Mucosa of descending colon (tissue), 3 donors: ENCODE data around the gene FBXO42. TPM values are rescaled to one million over a fixed set of nuclear protein-coding genes. Genes with fewer than 3 reads are reported as not detected.
"Not testable (repeated sequence)": the region's sequence is repeated elsewhere in the genome, so short reads cannot be mapped to it uniquely, and the experiment has no call there.

Source experiments
- ATAC-seq: fragments of 200-7000 bp; cut with Tn5 transposase; one replicate; pipeline ENCODE4 v1.9.1; 2020; ENCODE audit warnings: mild to moderate bottlenecking, moderate library complexity
- DNase-seq, 3 donors: peaks; one replicate each; pipeline ENCODE4 v3.0.0-alpha.2; 2020
- H3K36me3 ChIP-seq: fragments of 200-600 bp; one replicate; pipeline ENCODE4 v1.8.0; 2021; ENCODE audit warnings: low read depth, mild to moderate bottlenecking
- H3K4me1 ChIP-seq: fragments of 200-600 bp; one replicate; pipeline ENCODE4 v1.8.0; 2021; ENCODE audit warnings: low read depth, mild to moderate bottlenecking
- H3K4me3 ChIP-seq: fragments of 200-600 bp; one replicate; pipeline ENCODE4 v1.8.0; 2021; ENCODE audit warnings: mild to moderate bottlenecking
- H3K9me3 ChIP-seq: fragments of 200-600 bp; one replicate; pipeline ENCODE4 v1.8.0; 2021; ENCODE audit warnings: mild to moderate bottlenecking
- CTCF ChIP-seq: fragments of 200-600 bp; IDR thresholded peaks from one replicate; pipeline ENCODE4 v1.8.0; 2022; ENCODE audit warnings: antibody characterized with exemption, mild to moderate bottlenecking
- intact Hi-C, 2 donors: fragments of 100-400 bp; cut with DNase I in 1 of 2; cut with micrococcal nuclease in 1 of 2; formaldehyde crosslinking; loops; one replicate each; pipeline versions ENCODE4 v1.11.0 to v1.11.1; 2022; cut with DNase I, micrococcal nuclease
- total RNA-seq, 3 donors: library from RNA; stranded (reverse); fragmentation: NEBNext Ultra II Directional in 2 of 3; extraction: Animal tissue kit (Norgen Biotek cat#: 25700) in 2 of 3; gene quantifications; one replicate each; pipeline versions ENCODE4 v1.2.1 to v1.2.4, GENCODE V29; 2021 to 2023
- donor health status: DM: no; HTN: no; CAD: no; lungs with moderate emphysema.
- donor health status: DM: no; HTN: no; CAD: no.
- donor health status: DM: no; HTN: yes; CAD: no.

FBXO42 gene
- total RNA-seq, 3 donors from 2014 or later: 12.9 to 20.6 (median 16.3) TPM

- Histone ChIP-seq H3K4me1 (peaks cover 17% of the 10 kb centered on the region), H3K36me3 (no peaks in the 10 kb centered on the region), H3K4me3 (no peak overlapping the region), H3K9me3 (no peaks in the 10 kb centered on the region)
- ATAC-seq: no peak
- no peak for TF ChIP-seq CTCF
- intact Hi-C loops: no loop called here
- DNase-seq: no peak
These were observed 3.7 kb downstream of the FBXO42 start for GRCh38 chr1:16348414-16349182.

DNA sequence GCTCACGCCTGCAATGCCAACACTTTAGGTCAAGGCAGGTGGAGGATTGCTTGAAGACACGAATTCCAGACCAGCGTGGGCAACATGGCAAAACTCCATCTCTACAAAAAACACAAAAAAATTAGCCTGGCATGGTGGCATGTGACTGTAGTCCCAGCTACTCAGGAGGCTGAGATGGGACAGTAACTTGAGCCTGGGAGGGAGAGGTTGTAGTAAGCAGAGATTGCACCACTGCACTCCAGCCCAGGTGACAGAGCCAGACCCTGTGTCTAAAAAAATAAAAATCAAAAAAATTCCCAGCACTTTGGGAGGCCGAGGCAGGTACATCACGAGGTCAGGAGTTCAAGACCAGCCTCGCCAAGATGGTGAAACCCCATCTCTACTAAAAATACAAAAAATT lies 9.0 kb downstream of the FBXO42 start:
- intact Hi-C loops, H3K36me3 ChIP-seq, ATAC-seq, H3K4me1 ChIP-seq, H3K4me3 ChIP-seq, H3K9me3 ChIP-seq, DNase-seq: not testable (repeated sequence)

DNA sequence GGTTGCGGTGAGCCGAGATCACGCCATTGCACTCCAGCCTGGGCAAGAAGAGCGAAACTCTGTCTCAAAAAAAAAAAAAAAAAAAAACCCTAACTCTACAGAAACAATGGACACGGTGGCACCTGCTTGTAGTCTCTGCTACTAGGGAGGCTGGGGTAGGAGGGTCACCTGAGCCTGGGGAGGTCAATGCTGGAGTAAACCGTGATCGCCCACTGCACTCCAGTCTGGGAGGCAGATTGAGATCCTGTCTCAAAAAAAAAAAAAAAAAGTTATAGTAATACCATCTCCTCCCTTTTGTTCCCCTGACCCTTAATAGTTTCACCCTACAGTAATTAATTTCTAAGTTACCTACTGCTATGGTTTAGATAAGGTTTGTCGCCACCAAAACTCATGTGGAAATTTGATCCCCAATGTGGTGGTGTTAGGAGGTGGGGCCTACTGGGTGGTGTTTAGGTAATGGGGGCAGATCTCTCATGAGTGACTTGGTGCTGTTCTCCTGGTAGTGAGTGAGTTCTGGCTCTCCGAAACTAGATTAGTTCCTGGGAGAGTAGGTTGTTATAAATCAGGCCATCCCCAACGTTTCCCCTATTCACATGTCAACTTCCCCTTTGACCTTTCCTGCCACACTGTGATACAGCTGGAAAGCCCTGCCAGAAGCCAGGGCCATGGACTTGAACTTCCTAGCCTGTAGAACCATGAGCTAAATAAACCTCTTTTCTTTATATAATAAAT lies 9.8 kb downstream of the FBXO42 start:
- intact Hi-C loops: no loop called here
- no peak for ATAC-seq
- DNase-seq: no peak
- Histone ChIP-seq H3K9me3 (no peaks in the 10 kb centered on the region), H3K4me1 (no peaks in the 10 kb centered on the region), H3K4me3 (no peak overlapping the region), H3K36me3 (no peaks in the 10 kb centered on the region)
- TF ChIP-seq CTCF: no peak

DNA sequence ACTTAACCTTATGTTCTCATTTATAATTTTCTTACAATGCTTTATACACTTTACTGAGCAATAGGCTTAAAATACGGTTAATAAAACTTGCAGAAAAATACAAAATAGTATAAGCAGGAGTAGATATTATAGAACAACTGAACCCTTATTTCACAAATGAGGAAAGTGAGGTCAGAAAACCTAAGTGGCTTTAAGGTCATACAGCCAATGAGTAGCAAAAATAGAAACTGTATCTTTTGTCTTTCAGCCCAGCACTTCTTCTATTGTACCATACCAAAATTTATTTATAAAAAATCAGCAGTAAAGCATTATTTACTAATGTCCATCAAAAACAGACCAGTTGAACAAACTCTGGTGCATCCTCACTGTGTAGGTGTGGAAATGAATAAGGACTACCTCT lies 11.6 kb downstream of the FBXO42 start:
- DNase-seq (no peak), ATAC-seq (no peak)
- H3K9me3 ChIP-seq: no peaks in the 10 kb centered on the region
- no peak for TF ChIP-seq CTCF
- no peaks in the 10 kb centered on the region for H3K36me3 ChIP-seq
- no peak overlapping the region for H3K4me3 ChIP-seq
- no peaks in the 10 kb centered on the region for H3K4me1 ChIP-seq
- intact Hi-C loops: no loop called here

DNA sequence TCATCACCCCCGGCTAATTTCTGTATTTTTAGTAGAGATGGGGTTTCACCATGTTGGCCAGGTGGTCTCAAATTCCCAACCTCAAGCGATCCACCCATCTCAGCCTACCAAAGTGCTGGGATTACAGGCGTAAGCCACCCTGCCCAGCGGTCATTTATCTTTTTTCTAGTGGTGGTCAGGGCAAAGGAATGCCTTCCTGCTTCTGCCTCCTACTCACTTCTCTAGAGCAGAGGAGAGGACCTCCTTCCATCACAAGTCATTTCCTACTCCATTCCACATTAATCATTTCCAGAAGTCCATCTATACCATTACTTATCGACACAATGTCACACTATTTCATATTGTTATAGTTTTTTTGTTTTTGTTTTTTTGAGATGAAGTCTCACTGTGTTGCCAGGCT lies 13.3 kb downstream of the FBXO42 start:
- Histone ChIP-seq H3K9me3 (no peaks in the 10 kb centered on the region), H3K4me3 (no peak overlapping the region), H3K36me3 (no peaks in the 10 kb centered on the region), H3K4me1 (peaks cover 6% of the 10 kb centered on the region)
- intact Hi-C loops: no loop called here
- DNase-seq (no peak), ATAC-seq (no peak)
- TF ChIP-seq CTCF: no peak

- Histone ChIP-seq H3K36me3 (no peaks in the 10 kb centered on the region), H3K9me3 (no peaks in the 10 kb centered on the region), H3K4me1 (peaks cover 6% of the 10 kb centered on the region), H3K4me3 (no peak overlapping the region)
- ATAC-seq (peak; percentile 78), DNase-seq (no peak)
- TF ChIP-seq CTCF: no peak
- intact Hi-C loops: no loop called here
These were observed 17.5 kb downstream of the FBXO42 start for GRCh38 chr1:16334655-16335340.
